ENCODE data around the gene TWIST2.

Gene TWIST2

DNA sequence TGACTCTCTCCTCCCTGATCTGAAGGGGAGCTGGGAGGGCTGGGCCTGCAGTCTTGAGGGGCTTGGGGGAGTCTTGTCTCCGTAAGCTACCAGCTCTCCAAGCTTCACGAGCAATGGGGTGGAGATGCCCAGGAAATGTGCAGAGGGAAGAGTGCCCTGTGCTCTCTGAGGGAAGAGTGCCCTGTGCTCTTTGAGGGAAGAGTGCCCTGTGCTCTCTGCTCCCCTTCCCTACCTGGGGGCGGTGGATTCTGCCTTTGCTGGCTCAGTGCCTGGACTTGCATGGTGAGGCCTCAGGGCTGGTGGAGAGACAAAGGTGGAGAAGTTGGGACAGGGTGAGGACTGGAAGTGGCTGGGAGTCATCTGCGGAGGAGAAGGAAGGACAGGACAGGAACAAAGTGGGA, 72.7 kb downstream of the TWIST2 start:
- no peak for TF ChIP-seq FOXM1 (IDR thresholded peaks at IDR 0.05; ENCODE audit: borderline replicate concordance, low read depth)
- no peak for TF ChIP-seq NFIC (IDR thresholded peaks at IDR 0.05)
- TF ChIP-seq CREB1 (IDR thresholded peaks at IDR 0.05; ENCODE audit: low read depth): no peak
- no peak for TF ChIP-seq YY1 (IDR thresholded peaks at IDR 0.05; ENCODE audit: low read depth)
- no peak for TF ChIP-seq TEAD4 (IDR thresholded peaks at IDR 0.05)
- no peak for TF ChIP-seq REST (IDR thresholded peaks at IDR 0.05; ENCODE audit: low read depth)
- TF ChIP-seq EGR1 (IDR thresholded peaks at IDR 0.05): no peak
- TF ChIP-seq MAX (IDR thresholded peaks at IDR 0.05): no peak
- TF ChIP-seq, protein P1, sequence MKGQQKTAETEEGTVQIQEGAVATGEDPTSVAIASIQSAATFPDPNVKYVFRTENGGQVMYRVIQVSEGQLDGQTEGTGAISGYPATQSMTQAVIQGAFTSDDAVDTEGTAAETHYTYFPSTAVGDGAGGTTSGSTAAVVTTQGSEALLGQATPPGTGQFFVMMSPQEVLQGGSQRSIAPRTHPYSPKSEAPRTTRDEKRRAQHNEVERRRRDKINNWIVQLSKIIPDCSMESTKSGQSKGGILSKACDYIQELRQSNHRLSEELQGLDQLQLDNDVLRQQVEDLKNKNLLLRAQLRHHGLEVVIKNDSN (IDR thresholded peaks at IDR 0.05): no peak
- TF ChIP-seq ZBTB7A (IDR thresholded peaks at IDR 0.05; ENCODE audit: low read depth): no peak
- TF ChIP-seq TCF12 (IDR thresholded peaks at IDR 0.05; ENCODE audit: low read depth): no peak
- TF ChIP-seq RAD21 (IDR thresholded peaks at IDR 0.05; ENCODE audit: low read depth): no peak
- no peak for TF ChIP-seq EP300 (IDR thresholded peaks at IDR 0.05; ENCODE audit: borderline replicate concordance)
- TF ChIP-seq TAF1 (IDR thresholded peaks at IDR 0.05; ENCODE audit: low read depth): no peak
- TF ChIP-seq CEBPB (IDR thresholded peaks at IDR 0.05): no peak

- TF ChIP-seq REST (IDR thresholded peaks at IDR 0.05; ENCODE audit: low read depth) (no peak), CEBPB (IDR thresholded peaks at IDR 0.05) (no peak), TCF12 (IDR thresholded peaks at IDR 0.05; ENCODE audit: low read depth) (no peak), FOXM1 (IDR thresholded peaks at IDR 0.05; ENCODE audit: borderline replicate concordance, low read depth) (no peak), EP300 (IDR thresholded peaks at IDR 0.05; ENCODE audit: borderline replicate concordance) (no peak)
- TF ChIP-seq, protein P1 (IDR thresholded peaks at IDR 0.05): no peak
These were observed 73.4 kb downstream of the TWIST2 start for GRCh38 chr2:238921259-238921658.

DNA sequence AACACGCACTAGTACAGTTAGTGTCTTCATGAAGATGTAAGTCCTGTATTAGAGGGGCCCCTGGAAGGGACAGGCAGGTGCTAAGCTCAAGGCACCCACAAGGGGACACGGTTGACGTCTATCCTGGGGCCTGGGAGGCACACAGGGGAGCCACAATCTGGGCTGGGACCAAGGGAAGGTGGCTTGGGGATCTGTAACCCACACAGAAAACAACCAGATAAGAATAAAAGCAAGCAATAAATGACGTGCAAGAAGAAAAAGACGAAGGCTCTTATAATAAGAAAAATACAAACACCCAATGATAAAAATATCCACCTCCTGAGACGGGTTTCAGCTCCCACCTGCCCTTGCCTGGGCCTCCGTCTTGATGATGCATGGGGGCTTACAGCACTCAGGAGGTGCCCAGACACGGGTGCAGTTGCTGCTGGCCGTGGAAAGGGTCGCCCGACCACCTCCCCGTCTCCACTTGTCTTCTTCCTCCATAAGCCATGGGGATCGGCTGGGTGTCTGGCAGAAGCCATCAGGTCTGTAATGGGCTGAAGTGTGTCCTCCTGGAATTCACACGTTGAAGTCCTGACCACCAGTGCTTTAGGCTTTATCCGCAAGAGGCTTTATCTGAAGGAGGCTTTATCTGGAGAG, 73.9 kb downstream of the TWIST2 start:
- TF ChIP-seq CEBPB (IDR thresholded peaks at IDR 0.05): no peak
- TF ChIP-seq TEAD4 (IDR thresholded peaks at IDR 0.05): no peak
- no peak for TF ChIP-seq REST (IDR thresholded peaks at IDR 0.05; ENCODE audit: low read depth)
- TF ChIP-seq ZBTB7A (IDR thresholded peaks at IDR 0.05; ENCODE audit: low read depth): no peak
- TF ChIP-seq TAF1 (IDR thresholded peaks at IDR 0.05; ENCODE audit: low read depth): no peak
- TF ChIP-seq NFIC (IDR thresholded peaks at IDR 0.05): no peak
- TF ChIP-seq EGR1 (IDR thresholded peaks at IDR 0.05): no peak
- TF ChIP-seq TCF12 (IDR thresholded peaks at IDR 0.05; ENCODE audit: low read depth): no peak
- TF ChIP-seq RAD21 (IDR thresholded peaks at IDR 0.05; ENCODE audit: low read depth): no peak
- TF ChIP-seq FOXM1 (IDR thresholded peaks at IDR 0.05; ENCODE audit: borderline replicate concordance, low read depth): no peak
- no peak for TF ChIP-seq MAX (IDR thresholded peaks at IDR 0.05)
- TF ChIP-seq, protein P1 (IDR thresholded peaks at IDR 0.05): no peak
- no peak for TF ChIP-seq CREB1 (IDR thresholded peaks at IDR 0.05; ENCODE audit: low read depth)
- no peak for TF ChIP-seq EP300 (IDR thresholded peaks at IDR 0.05; ENCODE audit: borderline replicate concordance)
- TF ChIP-seq YY1 (IDR thresholded peaks at IDR 0.05; ENCODE audit: low read depth): no peak

GRCh38 chr2:238922435-238922834, 74.5 kb downstream of the TWIST2 start:
- TF ChIP-seq EP300 (IDR thresholded peaks at IDR 0.05; ENCODE audit: borderline replicate concordance): no peak
